Measurements from ENCODE around the gene IL18R1. TPM values are rescaled to one million over a fixed set of nuclear protein-coding genes. Genes with fewer than 3 reads are reported as not detected.
A peak's percentile ranks its signal among the peaks of the same experiment; 100 is the strongest.

The IL18R1 gene
- total RNA-seq, 1 donor from 2014 or later, result 1.8 TPM

- Histone ChIP-seq H3K27ac (replicated peaks) (no peak overlapping the region), H3K4me1 (no peaks in the 10 kb centered on the region), H3K4me3 (no peak overlapping the region), H3K27me3 (ENCODE audit: low read depth) (peaks cover 10% of the 10 kb centered on the region), H3K36me3 (no peaks in the 10 kb centered on the region), H3K9me3 (replicated peaks) (no peaks in the 10 kb centered on the region)
- DNase-seq, result no peak
- intact Hi-C loops (cut with micrococcal nuclease), result loop anchor here (10.0 kb wide), 1 partner anchor 92 kb away; no protein-coding TSS in a partner anchor
- no peak for TF ChIP-seq CTCF (IDR thresholded peaks at IDR 0.05; ENCODE audit: borderline replicate concordance)
Observed at GRCh38 chr2:102346381-102347130, 9.0 kb upstream of the IL18R1 start.

- intact Hi-C loops (cut with micrococcal nuclease), result loop anchor here (10.0 kb wide), 1 partner anchor 325 kb away; no protein-coding TSS in a partner anchor
- Histone ChIP-seq H3K9me3 (replicated peaks) (no peaks in the 10 kb centered on the region), H3K36me3 (no peaks in the 10 kb centered on the region), H3K4me3 (no peak overlapping the region), H3K27ac (replicated peaks) (no peak overlapping the region), H3K27me3 (ENCODE audit: low read depth) (peaks cover 6% of the 10 kb centered on the region), H3K4me1 (peaks cover 3% of the 10 kb centered on the region)
- DNase-seq, result no peak
- TF ChIP-seq CTCF (IDR thresholded peaks at IDR 0.05; ENCODE audit: borderline replicate concordance), result no peak
Observed at GRCh38 chr2:102350137-102350793, 5.3 kb upstream of the IL18R1 start.

GRCh38 chr2:102356381-102356712 lies 751 bp downstream of the IL18R1 start:
- Histone ChIP-seq H3K27ac (replicated peaks) (peak overlapping the region; percentile 70), H3K27me3 (ENCODE audit: low read depth) (no peaks in the 10 kb centered on the region), H3K4me3 (peak overlapping the region; percentile 75), H3K4me1 (peaks cover 18% of the 10 kb centered on the region), H3K9me3 (replicated peaks) (no peaks in the 10 kb centered on the region), H3K36me3 (no peaks in the 10 kb centered on the region)
- intact Hi-C loops (cut with micrococcal nuclease), result loop anchor here (10.0 kb wide), 1 partner anchor 332 kb away; no protein-coding TSS in a partner anchor
- TF ChIP-seq CTCF (IDR thresholded peaks at IDR 0.05; ENCODE audit: borderline replicate concordance), result no peak
- DNase-seq, result no peak

GRCh38 chr2:102356741-102357140 lies 1.1 kb downstream of the IL18R1 start:
- TF ChIP-seq CTCF (IDR thresholded peaks at IDR 0.05; ENCODE audit: borderline replicate concordance), result no peak
- H3K27ac ChIP-seq (replicated peaks), result peak overlapping the region; percentile 70
- H3K4me1 ChIP-seq, result peaks cover 18% of the 10 kb centered on the region
- H3K9me3 ChIP-seq (replicated peaks), result no peaks in the 10 kb centered on the region
- H3K27me3 ChIP-seq (ENCODE audit: low read depth), result no peaks in the 10 kb centered on the region
- DNase-seq, result no peak
- no peaks in the 10 kb centered on the region for H3K36me3 ChIP-seq
- peak overlapping the region; percentile 75 for H3K4me3 ChIP-seq
- intact Hi-C loops (cut with micrococcal nuclease), result loop anchor here (10.0 kb wide), 1 partner anchor 332 kb away; no protein-coding TSS in a partner anchor

GRCh38 chr2:102357937-102358336 lies 2.3 kb downstream of the IL18R1 start:
- Histone ChIP-seq H3K36me3 (no peaks in the 10 kb centered on the region), H3K4me1 (peaks cover 18% of the 10 kb centered on the region), H3K27me3 (ENCODE audit: low read depth) (no peaks in the 10 kb centered on the region), H3K4me3 (no peak overlapping the region), H3K9me3 (replicated peaks) (no peaks in the 10 kb centered on the region), H3K27ac (replicated peaks) (no peak overlapping the region)
- no peak for DNase-seq
- intact Hi-C loops (cut with micrococcal nuclease), result loop anchor here (10.0 kb wide), 1 partner anchor 333 kb away; no protein-coding TSS in a partner anchor
- TF ChIP-seq CTCF (IDR thresholded peaks at IDR 0.05; ENCODE audit: borderline replicate concordance), result no peak

All from left ventricle myocardium inferior (tissue), 1 donor.